SH-SY5Y (cell line): ENCODE data around the gene WDR55.

ENCODE experiments used
- GATA2 ChIP-seq: IDR thresholded peaks from 2 replicates; pipeline ENCODE4 v1.6.1; 2011; ENCODE audit warnings: mild to moderate bottlenecking, low read depth, low read length
- GATA3 ChIP-seq: IDR thresholded peaks from 2 replicates; pipeline ENCODE4 v1.6.1; 2011; ENCODE audit warnings: low read depth, mild to moderate bottlenecking, low read length, moderate library complexity

WDR55 gene

GRCh38 chr5:140639148-140639981 lies 25.3 kb upstream of the WDR55 start, which contains the start of gene TMCO6:
Gene TMCO6, plus strand, starts transcription at chr5:140639451. Its CDS starts 77 bp downstream, at chr5:140639528.
- TF ChIP-seq GATA2 (no peak), GATA3 (no peak)

- TF ChIP-seq GATA3 (no peak), GATA2 (no peak)
These were observed 23.0 kb upstream of the WDR55 start for GRCh38 chr5:140641716-140642115.

- TF ChIP-seq GATA2 (no peak), GATA3 (no peak)
These were observed 22.0 kb upstream of the WDR55 start for GRCh38 chr5:140642718-140643117.

GRCh38 chr5:140647042-140647419 lies 17.7 kb upstream of the WDR55 start:
- TF ChIP-seq GATA3 (no peak), GATA2 (no peak)

- TF ChIP-seq GATA2, result no peak
- TF ChIP-seq GATA3, result no peak
These were observed 5.8 kb upstream of the WDR55 start for GRCh38 chr5:140658870-140659269.

- TF ChIP-seq GATA3 (no peak), GATA2 (no peak)
These were observed 710 bp upstream of the WDR55 start for GRCh38 chr5:140664030-140664358.

GRCh38 chr5:140671472-140672125 lies 6.9 kb downstream of the WDR55 start:
- TF ChIP-seq GATA2, result no peak
- TF ChIP-seq GATA3, result no peak

- TF ChIP-seq GATA2 (no peak), GATA3 (no peak)
These were observed 7.9 kb downstream of the WDR55 start for GRCh38 chr5:140672455-140673186.

- no peak for TF ChIP-seq GATA3
- no peak for TF ChIP-seq GATA2
These were observed 8.7 kb downstream of the WDR55 start, which contains the start of gene DND1 for GRCh38 chr5:140673187-140673976. Gene DND1, minus strand, starts transcription at chr5:140673576. Its CDS starts 34 bp downstream, at chr5:140673542.

- TF ChIP-seq GATA2 (no peak), GATA3 (no peak)
These were observed 9.5 kb downstream of the WDR55 start for GRCh38 chr5:140674211-140674610.

- TF ChIP-seq GATA3, result no peak
- no peak for TF ChIP-seq GATA2
These were observed 9.9 kb downstream of the WDR55 start for GRCh38 chr5:140674629-140675028.

- TF ChIP-seq GATA2 (no peak), GATA3 (no peak)
These were observed 13.2 kb downstream of the WDR55 start for GRCh38 chr5:140677947-140678346.

- TF ChIP-seq GATA2, result no peak
- TF ChIP-seq GATA3, result no peak
These were observed 14.3 kb downstream of the WDR55 start for GRCh38 chr5:140678993-140679392.
